AG09309 (cell line): ENCODE measurements around the gene KCNQ2.

ENCODE experiments used
- DNase-seq: peaks from one replicate; pipeline ENCODE4 v3.0.0-alpha.2; 2010; ENCODE audit warnings: low read depth
- H3K4me3 ChIP-seq: 2 replicates; pipeline ENCODE4 v1.5.1; 2011; ENCODE audit warnings: mild to moderate bottlenecking, low read depth, low read length, moderate library complexity; ENCODE audit not compliant: control insufficient read depth
- CTCF ChIP-seq: IDR thresholded peaks from 2 replicates; pipeline ENCODE4 v1.5.1; 2011; ENCODE audit warnings: mild to moderate bottlenecking, low read depth, low read length, inconsistent platforms; ENCODE audit not compliant: insufficient read depth, control insufficient read depth; ENCODE audit errors: missing control alignments

The KCNQ2 gene

GRCh38 chr20:63351326-63351700 is 121.1 kb downstream of the KCNQ2 start:
- DNase-seq = no peak
- TF ChIP-seq CTCF = no peak

GRCh38 chr20:63350597-63351325 is 121.7 kb downstream of the KCNQ2 start:
- DNase-seq = no peak
- no peak overlapping the region for H3K4me3 ChIP-seq
- TF ChIP-seq CTCF = no peak

More at GRCh38 chr20:63351326-63351700, 121.1 kb downstream of the KCNQ2 start:
- no peak overlapping the region for H3K4me3 ChIP-seq
